Posterior vena cava (tissue), 2 donors: ENCODE measurements around the gene CFAP46. TPM values are rescaled to one million over a fixed set of nuclear protein-coding genes. Genes with fewer than 3 reads are reported as not detected.
A peak's percentile ranks its signal among the peaks of the same experiment; 100 is the strongest.
"Not testable (repeated sequence)": the region's sequence is repeated elsewhere in the genome, so short reads cannot be mapped to it uniquely, and the experiment has no call there.

Experiments
- DNase-seq: peaks from one replicate; pipeline ENCODE4 v3.0.0-alpha.2; 2020; ENCODE audit warnings: low spot score
- intact Hi-C, 2 donors: fragments of 100-400 bp; cut with DNase I; formaldehyde crosslinking; loops; one replicate each; pipeline versions ENCODE4 v1.14.1 to v1.14.2; 2022 to 2023
- total RNA-seq, 2 donors: library from RNA; stranded (reverse); fragmentation: NEBNext Ultra II Directional; extraction: Animal tissue kit (Norgen Biotek cat#: 25700); gene quantifications; one replicate each; pipeline ENCODE4 v1.2.1, GENCODE V29; 2021
- donor health status: DM: yes; HTN: yes; CAD: no.
- donor health status: DM: yes; HTN: yes; CAD: no.

Gene CFAP46
- total RNA-seq, 2 donors from 2014 or later: 0.14 to 0.81 TPM

- no peak for DNase-seq
- intact Hi-C loops: no loop called here
Measured at GRCh38 chr10:132829403-132829802, 113.0 kb downstream of the CFAP46 start.

- intact Hi-C loops: no loop called here
- DNase-seq: no peak
Measured at GRCh38 chr10:132828681-132829080, 113.7 kb downstream of the CFAP46 start.

GRCh38 chr10:132827861-132828539, 114.4 kb downstream of the CFAP46 start:
- intact Hi-C loops: no loop called here
- DNase-seq: no peak

GRCh38 chr10:132827423-132827789, 115.0 kb downstream of the CFAP46 start:
- no peak for DNase-seq
- intact Hi-C loops: no loop called here

- DNase-seq: peak; percentile 75
- intact Hi-C loops: no loop called here
Measured at GRCh38 chr10:132826524-132827422, 115.6 kb downstream of the CFAP46 start.

GRCh38 chr10:132825783-132826523, 116.4 kb downstream of the CFAP46 start:
- intact Hi-C loops, DNase-seq: not testable (repeated sequence)

GRCh38 chr10:132820056-132820455, 122.3 kb downstream of the CFAP46 start:
- peak; percentile 77 for DNase-seq
- intact Hi-C loops: no loop called here

GRCh38 chr10:132817701-132818211, 124.6 kb downstream of the CFAP46 start:
- peak; percentile 78 for DNase-seq
- intact Hi-C loops: no loop called here

- no peak for DNase-seq
- intact Hi-C loops: no loop called here
Measured at GRCh38 chr10:132816718-132817117, 125.7 kb downstream of the CFAP46 start.

GRCh38 chr10:132815168-132815857, 127.1 kb downstream of the CFAP46 start:
- intact Hi-C loops: no loop called here
- DNase-seq: peak; percentile 56

GRCh38 chr10:132814469-132814856, 127.9 kb downstream of the CFAP46 start:
- intact Hi-C loops: no loop called here
- DNase-seq: no peak

- intact Hi-C loops: no loop called here
- DNase-seq: peak; percentile 66
Measured at GRCh38 chr10:132813560-132814468, 128.6 kb downstream of the CFAP46 start.

- intact Hi-C loops: no loop called here
Measured at GRCh38 chr10:132813001-132813401, 129.4 kb downstream of the CFAP46 start.

GRCh38 chr10:132812520-132812919, 129.8 kb downstream of the CFAP46 start:
- intact Hi-C loops: no loop called here
- no peak for DNase-seq

More at GRCh38 chr10:132813001-132813401, 129.4 kb downstream of the CFAP46 start:
- peak; percentile 59 for DNase-seq

GRCh38 chr10:132811891-132812481, 130.4 kb downstream of the CFAP46 start:
- intact Hi-C loops: no loop called here
- peak; percentile 73 for DNase-seq

- DNase-seq: peak; percentile 78
- intact Hi-C loops: no loop called here
Measured at GRCh38 chr10:132810807-132811700, 131.3 kb downstream of the CFAP46 start.
